Effector CD8-positive, alpha-beta T cell (primary cell): ENCODE results near the gene ITGAD.
A peak's percentile ranks its signal among the peaks of the same experiment; 100 is the strongest.
"Not testable (repeated sequence)": the region's sequence is repeated elsewhere in the genome, so short reads cannot be mapped to it uniquely, and the experiment has no call there.

Experiments used
- DNase-seq: peaks from one replicate; lab custom pipeline; 2025; lab: John Stamatoyannopoulos, UW

ITGAD gene

GRCh38 chr16:31403590-31404352, 10.6 kb downstream of the ITGAD start:
- DNase-seq, result no peak

GRCh38 chr16:31404353-31405064, 11.4 kb downstream of the ITGAD start:
- no peak for DNase-seq

- no peak for DNase-seq
Observed at GRCh38 chr16:31407406-31407805, 14.3 kb downstream of the ITGAD start.

DNA sequence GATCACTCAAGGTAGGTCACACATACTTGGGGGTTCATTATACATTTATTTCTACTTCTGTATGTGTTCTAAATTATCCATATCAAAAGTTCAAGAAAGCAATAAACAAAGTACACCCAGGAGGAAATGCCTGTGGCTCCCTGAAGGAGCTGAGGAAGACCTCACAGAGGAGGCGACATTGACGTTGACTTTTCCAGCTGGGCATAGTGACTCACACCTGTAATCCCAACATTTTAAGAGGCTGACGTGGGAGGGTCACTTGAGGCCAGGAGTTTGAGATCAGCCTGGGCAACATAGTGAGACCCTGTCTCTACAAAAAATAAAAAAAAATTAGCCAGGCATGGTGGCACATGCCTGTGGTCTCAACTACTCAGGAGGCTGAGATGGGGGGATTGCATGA, 16.3 kb downstream of the ITGAD start:
- no peak for DNase-seq

DNA sequence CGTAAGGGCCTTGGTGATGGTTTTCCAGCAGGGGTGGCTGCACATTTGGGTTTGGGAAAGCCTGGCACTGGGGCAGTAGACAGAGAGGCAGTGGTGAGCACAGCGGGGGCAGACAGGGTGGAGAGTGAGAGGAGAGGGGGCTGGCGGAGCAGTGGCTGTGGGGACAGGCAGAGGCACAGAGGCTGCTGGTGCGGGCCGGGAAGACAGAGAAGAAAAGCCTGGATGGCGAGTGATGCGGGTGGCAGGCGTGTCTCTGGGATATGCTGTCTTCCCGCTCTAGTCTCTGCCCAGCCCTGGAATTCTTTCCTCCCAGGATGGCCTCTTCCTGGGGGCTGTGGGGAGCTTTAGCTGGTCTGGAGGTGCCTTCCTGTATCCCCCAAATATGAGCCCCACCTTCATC, 16.9 kb downstream of the ITGAD start:
- no peak for DNase-seq

GRCh38 chr16:31411024-31411844, 18.1 kb downstream of the ITGAD start:
- no peak for DNase-seq

- DNase-seq, result no peak
Observed at GRCh38 chr16:31412750-31413149, 19.6 kb downstream of the ITGAD start.

- DNase-seq, result no peak
Observed at GRCh38 chr16:31413381-31413780, 20.2 kb downstream of the ITGAD start.

DNA sequence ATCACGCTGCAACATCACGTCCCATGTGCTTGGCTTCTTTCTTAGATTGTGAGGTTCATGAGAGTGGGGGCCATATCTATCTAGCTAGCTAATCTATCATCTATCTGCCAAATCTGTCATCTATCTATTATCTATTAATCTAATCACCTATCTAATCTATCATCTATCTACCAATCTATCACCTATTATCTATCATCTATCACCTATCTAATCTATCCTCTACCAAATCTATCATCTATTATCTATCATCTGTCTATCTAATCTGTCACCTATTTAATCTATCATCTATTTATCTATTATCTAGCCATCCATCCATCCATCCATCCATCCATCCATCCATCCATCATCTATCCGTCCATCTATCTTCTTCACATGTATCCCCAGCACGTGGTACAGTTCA, 20.8 kb downstream of the ITGAD start:
- no peak for DNase-seq

- DNase-seq, result no peak
Observed at GRCh38 chr16:31414706-31415105, 21.6 kb downstream of the ITGAD start.

- DNase-seq, result no peak
Observed at GRCh38 chr16:31416371-31416770, 23.2 kb downstream of the ITGAD start.

GRCh38 chr16:31417036-31417435, 23.9 kb downstream of the ITGAD start:
- DNase-seq, result not testable (repeated sequence)

DNA sequence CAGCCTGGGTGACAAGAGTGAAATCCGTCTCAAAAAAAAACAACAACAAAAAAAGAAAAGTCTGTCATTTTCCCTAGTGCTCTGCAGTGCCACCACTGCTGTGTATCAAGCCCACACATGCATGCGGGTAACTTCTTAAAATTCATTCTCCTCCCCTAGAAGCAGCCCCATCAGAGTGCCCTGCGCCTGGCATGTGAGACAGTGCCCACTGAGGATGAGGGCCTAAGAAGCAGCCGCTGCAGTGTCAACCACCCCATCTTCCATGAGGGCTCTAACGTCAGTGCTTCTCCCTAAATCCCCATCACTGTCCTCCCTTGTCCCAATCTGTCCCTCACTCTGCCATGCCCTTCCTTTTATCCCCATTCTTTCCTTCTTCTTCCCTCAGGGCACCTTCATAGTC, 24.8 kb downstream of the ITGAD start:
- DNase-seq, result no peak

- no peak for DNase-seq
Observed at GRCh38 chr16:31420037-31420436, 26.9 kb downstream of the ITGAD start.

- no peak for DNase-seq
Observed at GRCh38 chr16:31421587-31421986, 28.5 kb downstream of the ITGAD start.

GRCh38 chr16:31423241-31423640, 30.1 kb downstream of the ITGAD start:
- no peak for DNase-seq

- no peak for DNase-seq
Observed at GRCh38 chr16:31423801-31424200, 30.7 kb downstream of the ITGAD start.

- DNase-seq, result peak; percentile 56
Observed at GRCh38 chr16:31427441-31428278, 34.5 kb downstream of the ITGAD start.

DNA sequence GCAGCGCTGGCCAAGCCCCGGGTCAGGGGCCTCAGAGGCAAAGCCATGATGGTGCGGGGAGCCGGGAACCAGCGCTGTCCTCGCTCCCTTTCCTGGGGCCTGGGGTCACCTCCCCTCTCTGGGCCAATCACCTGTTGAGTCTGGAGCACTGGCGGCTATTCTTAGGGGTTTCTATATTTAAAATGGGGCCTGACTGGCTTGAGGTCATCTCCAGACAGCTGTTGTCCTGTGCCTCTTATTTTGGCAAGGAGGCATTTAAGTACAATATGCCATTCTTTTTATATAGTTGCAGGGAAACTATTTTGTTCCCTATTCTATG, 35.1 kb downstream of the ITGAD start, which contains the start of gene COX6A2:
COX6A2 (minus strand) TSS at position 82 of the 319 bp plus-strand sequence; CDS start at position 47, 35 bp downstream.
- no peak for DNase-seq

DNA sequence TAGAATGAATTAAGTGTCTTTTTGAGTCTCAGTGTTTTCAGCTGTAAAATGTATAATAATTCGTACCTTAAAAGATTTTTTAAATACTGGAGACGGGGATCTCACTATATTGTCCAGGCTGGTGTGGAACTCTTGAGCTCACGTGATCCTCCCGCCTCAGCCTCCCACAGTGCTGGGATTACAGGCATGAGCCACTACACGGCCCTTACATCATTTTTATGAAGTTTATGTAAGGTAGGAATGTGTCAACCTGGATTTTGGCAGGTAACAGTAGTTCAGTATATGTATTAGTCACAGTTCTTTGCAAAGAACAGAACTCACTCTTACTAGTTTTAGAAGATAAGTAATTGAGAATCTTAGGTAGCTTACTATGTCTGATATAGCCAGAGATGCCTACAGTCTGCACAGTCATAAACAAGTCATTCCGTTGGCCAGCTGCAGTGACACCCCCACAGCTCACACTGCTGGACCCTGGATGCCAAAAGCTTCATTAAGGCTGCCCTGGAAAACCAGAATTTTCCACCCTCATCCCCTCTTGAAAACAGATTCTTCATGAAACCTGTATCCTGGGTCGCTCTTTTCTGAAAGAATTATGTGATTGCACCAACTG, 35.6 kb downstream of the ITGAD start:
- no peak for DNase-seq

- DNase-seq, result no peak
Observed at GRCh38 chr16:31429314-31429713, 36.2 kb downstream of the ITGAD start.
